GM18907 (cell line): ENCODE data around the gene KIF5C.
A peak's percentile ranks its signal among the peaks of the same experiment; 100 is the strongest.

ENCODE experiments used
- ATAC-seq: cut with Tn5 transposase; IDR thresholded peaks from one replicate; pipeline ENCODE4 v1.9.1; 2021; ENCODE audit warnings: mild to moderate bottlenecking, moderate library complexity; ENCODE audit not compliant: unreplicated experiment

Gene KIF5C

DNA sequence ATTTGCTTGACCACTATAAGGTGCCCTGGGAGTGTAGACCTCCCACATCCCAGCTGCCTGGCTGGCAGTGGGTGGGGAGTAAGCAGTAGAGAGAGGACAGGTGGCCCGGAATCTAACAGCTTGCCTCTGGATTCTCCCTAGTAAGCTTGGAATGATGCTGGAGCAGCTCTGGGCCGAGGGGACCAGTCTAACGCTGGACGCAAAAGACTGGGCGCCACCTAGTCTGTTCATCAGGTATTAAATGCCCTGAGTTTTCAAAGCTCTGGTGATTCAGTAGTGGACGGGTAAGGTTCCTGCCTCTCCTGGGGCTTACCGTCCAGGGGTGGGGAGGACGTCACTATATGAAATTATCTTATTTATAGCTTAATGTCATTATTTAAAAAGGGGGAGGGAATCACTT is 162.8 kb downstream of the KIF5C start:
- ATAC-seq: no peak

- ATAC-seq: peak; percentile 57
Observed at GRCh38 chr2:149038442-149039212, 163.6 kb downstream of the KIF5C start, which contains the start of gene LYPD6B. Gene LYPD6B (plus strand): TSS chr2:149038699. CDS start chr2:149130949, 92,250 bp downstream.

GRCh38 chr2:149039213-149039724 is 164.2 kb downstream of the KIF5C start:
- no peak for ATAC-seq

DNA sequence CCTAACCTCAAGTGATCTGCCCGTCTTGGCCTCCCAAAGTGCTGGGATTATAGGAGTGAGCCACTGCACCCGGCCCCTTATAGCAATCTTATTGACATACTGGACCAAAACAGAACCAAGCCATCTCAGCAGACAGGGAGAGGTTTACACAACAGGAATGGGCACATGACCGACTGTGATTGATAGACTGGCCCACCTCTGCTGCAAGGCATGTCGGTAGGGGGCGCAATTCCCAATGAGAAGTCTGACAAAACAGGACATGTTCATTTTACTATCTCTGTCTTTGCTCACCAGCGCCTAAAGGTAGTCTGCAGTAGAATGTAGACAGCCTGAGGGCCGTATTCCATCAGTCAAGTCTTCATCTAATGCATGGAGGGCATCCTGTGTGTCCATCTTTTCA is 165.4 kb downstream of the KIF5C start:
- ATAC-seq: no peak

DNA sequence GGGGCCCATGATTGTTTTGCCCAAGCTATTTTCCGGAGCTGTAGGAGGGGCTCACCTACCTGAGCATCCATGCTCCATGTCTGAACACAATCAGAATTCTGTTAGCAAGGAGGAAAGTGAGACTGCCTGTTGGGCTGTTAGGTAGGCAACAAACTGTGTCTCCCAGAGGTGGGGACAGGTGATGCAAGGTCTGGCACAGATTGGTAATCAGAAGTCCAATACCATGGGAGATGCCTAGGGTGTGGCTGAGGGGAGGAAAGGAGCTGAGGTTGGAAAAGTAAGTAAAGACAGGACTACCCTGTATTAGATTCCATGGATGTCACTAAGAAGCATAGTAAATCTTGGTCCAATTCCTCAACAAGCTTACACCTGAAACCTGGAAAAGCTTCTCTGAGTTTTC is 166.5 kb downstream of the KIF5C start:
- ATAC-seq: no peak

DNA sequence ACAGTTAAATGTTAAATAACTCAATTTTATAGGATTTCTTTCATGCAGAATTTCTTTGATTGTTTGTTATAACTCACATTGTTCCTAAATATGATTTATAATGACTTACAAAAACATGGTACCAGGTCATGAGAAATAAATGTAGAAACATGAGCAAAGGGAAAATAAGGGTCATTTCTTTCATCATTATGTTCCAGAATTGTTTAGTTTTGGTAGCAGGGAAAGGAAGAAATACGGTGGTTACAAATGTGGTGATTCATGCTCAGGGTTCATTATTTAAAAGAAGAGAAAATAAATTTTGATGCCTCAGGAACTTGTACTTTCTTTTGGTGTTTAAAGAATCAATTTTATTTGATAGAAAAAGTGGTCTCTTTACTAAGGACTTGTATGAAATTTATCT is 167.9 kb downstream of the KIF5C start:
- ATAC-seq: no peak

- ATAC-seq: no peak
Observed at GRCh38 chr2:149044500-149044899, 169.5 kb downstream of the KIF5C start.

DNA sequence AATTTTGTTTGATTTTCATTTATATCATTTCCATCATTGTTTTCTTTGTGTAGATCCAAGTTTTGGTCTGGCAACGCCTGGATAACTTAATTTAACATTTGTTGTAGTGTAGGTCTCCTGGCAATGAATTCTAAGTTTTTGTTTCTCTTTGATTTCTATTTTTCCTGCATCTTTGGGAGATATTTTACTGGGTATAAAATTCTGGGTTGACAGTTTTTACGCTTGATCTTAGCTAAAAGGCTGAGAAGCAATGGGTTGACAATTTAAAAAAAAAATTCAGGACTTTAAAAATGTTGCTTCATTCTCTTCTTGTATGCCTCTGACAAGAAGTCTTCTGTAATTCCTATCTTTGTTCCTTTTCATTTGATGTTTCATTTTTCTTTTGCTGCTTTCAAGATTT is 172.1 kb downstream of the KIF5C start:
- no peak for ATAC-seq

- no peak for ATAC-seq
Observed at GRCh38 chr2:149049142-149049541, 174.1 kb downstream of the KIF5C start.

GRCh38 chr2:149050188-149050587 is 175.2 kb downstream of the KIF5C start:
- peak; percentile 81 for ATAC-seq

DNA sequence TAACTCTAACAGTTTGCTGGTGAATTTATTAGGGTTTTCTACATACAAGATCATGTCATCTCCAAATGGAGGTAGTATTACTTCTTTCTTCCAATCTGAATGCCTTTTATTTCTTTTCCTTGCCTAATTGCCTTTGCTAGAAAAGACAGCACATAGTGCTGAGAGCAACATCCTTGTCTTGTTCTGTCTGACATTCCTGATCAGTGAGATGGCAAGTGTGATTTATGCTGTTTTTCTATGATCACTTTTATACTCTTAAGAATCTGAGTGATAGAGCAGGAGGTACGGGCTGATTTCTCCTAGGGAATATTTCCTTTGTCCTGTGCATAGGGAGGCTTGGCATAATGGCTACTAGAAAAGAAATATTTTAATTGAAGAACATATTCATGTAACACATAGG is 180.7 kb downstream of the KIF5C start:
- no peak for ATAC-seq

- no peak for ATAC-seq
Observed at GRCh38 chr2:149056541-149057255, 181.7 kb downstream of the KIF5C start.

- ATAC-seq: no peak
Observed at GRCh38 chr2:149057401-149057800, 182.4 kb downstream of the KIF5C start.

- ATAC-seq: no peak
Observed at GRCh38 chr2:149058936-149059335, 183.9 kb downstream of the KIF5C start.

DNA sequence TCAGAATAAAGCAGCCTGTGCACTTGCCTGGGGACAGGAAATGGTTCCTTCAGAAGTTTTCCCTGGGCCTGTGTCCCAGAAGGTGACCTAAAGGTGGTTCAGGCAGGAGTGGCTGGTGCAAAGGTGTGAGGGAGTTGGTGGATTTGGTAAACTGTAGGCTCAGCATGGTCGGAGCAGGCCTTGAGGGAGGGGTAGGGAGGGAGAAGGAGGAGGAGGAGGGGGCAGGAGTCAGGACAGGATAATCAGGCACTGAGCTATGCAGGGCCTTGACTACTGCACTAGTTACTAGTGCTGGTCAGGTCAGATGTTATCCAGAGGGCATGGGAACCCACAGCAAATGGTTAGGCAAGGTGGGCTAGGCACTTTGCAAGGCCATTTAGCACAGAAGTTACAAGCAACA is 184.8 kb downstream of the KIF5C start:
- no peak for ATAC-seq

GRCh38 chr2:149061133-149061745 is 186.2 kb downstream of the KIF5C start:
- ATAC-seq: no peak

GRCh38 chr2:149062531-149062930 is 187.5 kb downstream of the KIF5C start:
- no peak for ATAC-seq

DNA sequence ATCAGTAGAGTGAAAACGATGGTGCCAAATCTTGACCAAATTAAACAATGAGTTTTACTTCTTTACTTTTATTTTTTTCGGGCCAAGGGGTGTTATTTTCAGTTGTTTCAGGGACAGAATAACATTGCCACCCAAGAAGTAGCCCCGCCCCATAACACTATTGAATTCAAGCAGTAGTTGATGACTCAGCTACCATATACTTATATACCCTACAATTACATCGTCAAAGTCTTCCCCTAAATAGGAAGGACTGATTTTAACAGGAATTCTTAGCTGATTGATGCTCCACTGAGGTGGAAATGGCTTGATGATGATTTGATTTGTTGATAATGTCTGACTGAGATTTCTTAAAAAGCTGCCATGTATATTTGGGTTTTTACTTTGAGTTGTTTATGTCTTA is 188.2 kb downstream of the KIF5C start:
- ATAC-seq: no peak

GRCh38 chr2:149064365-149064841 is 189.4 kb downstream of the KIF5C start:
- no peak for ATAC-seq

DNA sequence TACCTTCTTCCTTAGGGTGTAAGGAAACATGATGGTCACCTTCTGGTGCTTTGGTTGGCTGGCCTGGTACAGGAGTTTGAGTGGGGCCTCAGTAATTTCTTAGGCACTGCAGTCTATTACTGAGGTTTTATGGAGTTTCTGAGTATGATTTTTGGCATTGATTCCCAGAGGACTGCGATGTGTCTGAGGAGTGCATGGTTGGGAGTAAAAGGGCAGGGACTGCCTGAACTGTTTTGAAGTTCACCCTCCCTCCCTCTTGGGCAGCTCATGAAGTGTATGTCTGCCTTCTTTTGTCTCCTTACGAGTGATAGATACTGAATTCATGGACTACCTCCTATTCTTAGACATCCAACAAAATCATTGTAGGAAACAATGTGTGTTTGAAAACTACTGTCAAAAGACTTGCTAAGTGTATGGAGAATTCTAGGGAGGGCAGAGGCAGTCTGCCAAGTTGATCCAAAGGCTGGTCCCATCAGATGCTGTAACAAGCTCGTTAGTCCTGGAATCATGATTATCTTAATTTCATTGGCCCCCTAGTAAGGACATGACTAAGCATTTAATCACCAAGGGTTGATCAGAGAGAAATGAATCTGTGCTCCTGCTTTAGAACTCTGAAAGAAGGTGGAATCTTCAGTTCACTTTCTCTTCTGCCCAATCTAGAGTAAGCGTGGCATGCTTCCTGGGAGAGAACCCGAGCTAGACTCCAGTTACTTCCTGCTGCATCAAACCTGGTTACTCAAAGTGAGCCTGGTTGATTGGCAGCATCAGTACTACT is 190.0 kb downstream of the KIF5C start:
- ATAC-seq: no peak
